GM12892 (cell line): Measurements from ENCODE around the gene ALDH1A3.

Experiments used
- POLR2A ChIP-seq: IDR thresholded peaks from 2 replicates; pipeline ENCODE4 v1.6.1; 2011; ENCODE audit warnings: low read depth, low read length, control low read depth
- TAF1 ChIP-seq: IDR thresholded peaks from 2 replicates; pipeline ENCODE4 v1.6.1; 2011; ENCODE audit warnings: low read depth, mild to moderate bottlenecking, control low read depth, low read length, borderline replicate concordance

DNA sequence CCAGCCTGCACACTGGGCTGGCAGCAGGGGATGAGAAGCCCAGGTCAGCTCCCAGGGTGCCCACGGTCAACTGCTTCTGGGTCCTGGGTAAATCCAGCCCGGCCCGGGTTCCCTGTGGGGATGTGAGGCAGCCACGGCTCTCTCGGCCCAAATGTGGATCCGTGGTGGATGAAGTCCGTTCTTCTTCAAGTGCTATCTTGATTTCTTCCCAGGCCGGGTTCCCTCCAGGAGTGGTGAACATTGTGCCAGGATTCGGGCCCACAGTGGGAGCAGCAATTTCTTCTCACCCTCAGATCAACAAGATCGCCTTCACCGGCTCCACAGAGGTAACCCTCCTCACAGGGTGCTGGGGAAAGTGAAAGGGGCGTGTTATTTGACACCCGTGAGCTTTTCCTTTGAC, 16.1 kb downstream of the ALDH1A3 start:
- no peak for TF ChIP-seq TAF1
- no peak for TF ChIP-seq POLR2A
